ENCODE data around the gene EPB41L4B.

GRCh38 chr9:109190151-109190550, 130.7 kb downstream of the EPB41L4B start:
- no peak for TF ChIP-seq PPARA (CRISPR knock-in tag; IDR thresholded peaks at IDR 0.05; ENCODE audit: borderline replicate concordance)
- no peak for TF ChIP-seq OSR1 (CRISPR knock-in tag; IDR thresholded peaks at IDR 0.05)
- TF ChIP-seq TOX (CRISPR knock-in tag; IDR thresholded peaks at IDR 0.05; ENCODE audit: borderline replicate concordance), result no peak
- TF ChIP-seq ZFP3 (CRISPR knock-in tag; IDR thresholded peaks at IDR 0.05), result no peak
- TF ChIP-seq CREB5 (CRISPR knock-in tag; IDR thresholded peaks at IDR 0.05; ENCODE audit: low read depth), result no peak
- TF ChIP-seq PATZ1 (CRISPR knock-in tag; IDR thresholded peaks at IDR 0.05; ENCODE audit: borderline replicate concordance), result no peak
